ENCODE results near the gene TMTC2. TPM values are rescaled to one million over a fixed set of nuclear protein-coding genes. Genes with fewer than 3 reads are reported as not detected.
A peak's percentile ranks its signal among the peaks of the same experiment; 100 is the strongest.

The TMTC2 gene
- total RNA-seq, 1 donor from 2014 or later = 25.5 TPM

DNA sequence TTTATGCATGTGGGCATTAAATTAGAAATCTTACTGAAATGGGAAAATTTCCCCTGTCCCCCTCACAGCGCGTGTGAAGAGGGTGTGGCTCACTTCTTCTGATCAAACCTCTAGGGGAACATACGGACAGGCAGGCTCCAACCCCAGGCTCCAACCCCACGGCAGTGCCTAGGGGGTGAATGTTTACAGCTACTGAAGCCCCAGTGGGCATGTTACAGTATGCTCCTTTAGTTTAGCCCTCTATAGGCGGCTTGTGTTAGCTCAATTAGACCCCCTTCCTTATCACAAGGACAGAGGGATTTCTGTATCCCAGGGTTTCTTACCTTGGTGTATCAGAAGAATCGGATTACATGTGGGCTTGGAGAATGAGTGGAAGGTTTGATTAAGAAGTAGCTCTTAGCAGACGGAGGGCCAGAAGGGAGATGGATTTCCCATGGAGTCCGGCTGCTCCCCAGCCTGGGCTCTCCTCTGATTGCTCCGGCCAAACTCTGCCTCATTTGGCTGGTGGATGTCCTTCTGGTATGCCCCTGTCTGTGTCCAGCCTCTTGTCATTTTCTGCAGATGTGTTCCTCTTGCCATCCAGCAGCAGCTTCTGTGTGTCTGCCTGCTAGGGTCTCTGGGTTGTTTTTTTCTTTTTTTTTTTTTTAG lies 223.7 kb downstream of the TMTC2 start:
- H3K4me3 Mint-ChIP-seq = no peak overlapping the region

DNA sequence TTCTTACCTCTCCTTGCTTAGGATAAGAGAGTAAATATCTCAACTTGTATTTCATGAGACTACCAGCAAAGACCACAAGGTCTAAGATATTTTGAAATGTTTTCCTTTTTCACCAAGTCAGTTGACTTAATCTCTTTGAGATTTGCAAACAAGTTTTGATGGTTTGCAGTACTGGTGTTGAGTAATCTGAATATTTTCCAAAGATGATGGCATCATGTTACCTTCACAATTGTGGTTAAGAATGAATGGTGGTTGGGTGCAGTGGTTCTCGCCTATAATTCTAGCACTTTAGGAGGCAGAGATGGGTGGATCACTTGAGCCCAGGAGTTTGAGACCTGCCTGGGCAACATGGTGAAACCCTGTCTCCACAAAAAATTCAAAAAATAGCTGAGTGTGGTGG lies 225.7 kb downstream of the TMTC2 start:
- TF ChIP-seq, protein P1, sequence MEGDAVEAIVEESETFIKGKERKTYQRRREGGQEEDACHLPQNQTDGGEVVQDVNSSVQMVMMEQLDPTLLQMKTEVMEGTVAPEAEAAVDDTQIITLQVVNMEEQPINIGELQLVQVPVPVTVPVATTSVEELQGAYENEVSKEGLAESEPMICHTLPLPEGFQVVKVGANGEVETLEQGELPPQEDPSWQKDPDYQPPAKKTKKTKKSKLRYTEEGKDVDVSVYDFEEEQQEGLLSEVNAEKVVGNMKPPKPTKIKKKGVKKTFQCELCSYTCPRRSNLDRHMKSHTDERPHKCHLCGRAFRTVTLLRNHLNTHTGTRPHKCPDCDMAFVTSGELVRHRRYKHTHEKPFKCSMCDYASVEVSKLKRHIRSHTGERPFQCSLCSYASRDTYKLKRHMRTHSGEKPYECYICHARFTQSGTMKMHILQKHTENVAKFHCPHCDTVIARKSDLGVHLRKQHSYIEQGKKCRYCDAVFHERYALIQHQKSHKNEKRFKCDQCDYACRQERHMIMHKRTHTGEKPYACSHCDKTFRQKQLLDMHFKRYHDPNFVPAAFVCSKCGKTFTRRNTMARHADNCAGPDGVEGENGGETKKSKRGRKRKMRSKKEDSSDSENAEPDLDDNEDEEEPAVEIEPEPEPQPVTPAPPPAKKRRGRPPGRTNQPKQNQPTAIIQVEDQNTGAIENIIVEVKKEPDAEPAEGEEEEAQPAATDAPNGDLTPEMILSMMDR (IDR thresholded peaks at IDR 0.05) = no peak
- TF ChIP-seq EZH2phosphoT487 (IDR thresholded peaks at IDR 0.05) (no peak), EZH2 (IDR thresholded peaks at IDR 0.05) (no peak)
- H3K9ac ChIP-seq = no peak overlapping the region
- no peaks in the 10 kb centered on the region for H3K9me3 ChIP-seq (ENCODE audit: low read depth)
- H3K4me1 Mint-ChIP-seq = peaks cover 9% of the 10 kb centered on the region
- H2AFZ ChIP-seq (replicated peaks) = no peak overlapping the region
- H3K79me2 ChIP-seq (ENCODE audit: low read depth) = no peaks in the 10 kb centered on the region
- no peak overlapping the region for H3K4me2 ChIP-seq
- H3K4me3 ChIP-seq = no peak overlapping the region
- no peak for DNase-seq (ENCODE audit: low spot score)
- H3K27ac Mint-ChIP-seq = no peak overlapping the region
- no peaks in the 10 kb centered on the region for H3K36me3 Mint-ChIP-seq
- peaks cover 8% of the 10 kb centered on the region for H3K4me1 ChIP-seq
- no peak overlapping the region for H3K4me3 Mint-ChIP-seq
- H3K9me3 Mint-ChIP-seq = no peaks in the 10 kb centered on the region
- H3K27me3 Mint-ChIP-seq (ENCODE audit: insufficient read depth, low read depth) = no peaks in the 10 kb centered on the region
- no peak overlapping the region for H3K27ac ChIP-seq
- no peaks in the 10 kb centered on the region for H3F3A ChIP-seq (ENCODE audit: low read depth)
- H4K20me1 ChIP-seq (ENCODE audit: low read depth) = no peaks in the 10 kb centered on the region
- no peaks in the 10 kb centered on the region for H3K27me3 ChIP-seq
- no peaks in the 10 kb centered on the region for H3K36me3 ChIP-seq

More for the DNA sequence above, 223.7 kb downstream of the TMTC2 start:
- Histone ChIP-seq H2AFZ (replicated peaks) (no peak overlapping the region), H3K79me2 (ENCODE audit: low read depth) (no peaks in the 10 kb centered on the region), H3K4me3 (no peak overlapping the region), H3K9ac (no peak overlapping the region), H3K4me1 (peaks cover 8% of the 10 kb centered on the region), H3K27me3 (no peaks in the 10 kb centered on the region), H3K27ac (no peak overlapping the region), H4K20me1 (ENCODE audit: low read depth) (no peaks in the 10 kb centered on the region), H3K36me3 (no peaks in the 10 kb centered on the region), H3K9me3 (ENCODE audit: low read depth) (no peaks in the 10 kb centered on the region), H3K4me2 (peak overlapping the region; percentile 0), H3F3A (ENCODE audit: low read depth) (no peaks in the 10 kb centered on the region)
- DNase-seq (ENCODE audit: low spot score) = peak; percentile 32
- Mint-ChIP-seq H3K4me1 (peaks cover 9% of the 10 kb centered on the region), H3K9me3 (no peaks in the 10 kb centered on the region), H3K36me3 (no peaks in the 10 kb centered on the region), H3K27ac (no peak overlapping the region), H3K27me3 (ENCODE audit: insufficient read depth, low read depth) (no peaks in the 10 kb centered on the region)
- TF ChIP-seq EZH2phosphoT487 (IDR thresholded peaks at IDR 0.05) (no peak), EZH2 (IDR thresholded peaks at IDR 0.05) (no peak)
- TF ChIP-seq, protein P1 (IDR thresholded peaks at IDR 0.05) = peak; percentile 27

DNA sequence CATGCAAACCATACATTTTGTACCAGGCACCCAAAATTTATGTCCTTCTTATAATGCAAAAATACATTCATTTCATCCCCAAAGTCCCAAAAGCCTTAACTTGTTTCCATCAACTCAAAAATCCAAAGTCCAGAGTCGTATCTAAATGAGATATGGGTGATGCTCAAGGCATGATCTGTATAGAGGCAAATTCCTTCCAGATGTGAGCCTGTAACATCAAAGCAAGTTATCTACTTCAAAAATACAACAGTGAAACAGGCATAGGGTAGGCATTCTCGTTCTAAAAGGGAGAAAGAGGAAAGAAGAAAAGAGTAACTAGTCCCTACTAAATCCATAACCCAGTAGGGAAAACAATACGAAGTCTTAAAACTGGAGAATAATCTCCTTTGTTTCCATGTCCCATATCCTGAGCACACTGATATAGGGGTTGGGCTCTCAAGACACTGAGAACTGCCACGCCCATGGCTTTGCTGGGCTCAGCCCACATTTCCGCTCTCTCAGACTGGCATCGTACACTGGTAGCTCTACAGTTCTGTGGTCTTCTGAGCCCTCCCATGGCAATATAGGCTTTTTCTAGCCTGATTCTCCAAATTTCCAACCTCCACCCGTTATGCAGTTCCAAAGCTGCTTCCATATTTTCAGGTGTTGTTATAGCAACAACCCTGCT lies 232.8 kb downstream of the TMTC2 start:
- Histone ChIP-seq H3K79me2 (ENCODE audit: low read depth) (no peaks in the 10 kb centered on the region), H3F3A (ENCODE audit: low read depth) (no peaks in the 10 kb centered on the region), H3K9ac (no peak overlapping the region), H3K4me3 (no peak overlapping the region), H3K4me1 (no peaks in the 10 kb centered on the region), H3K9me3 (ENCODE audit: low read depth) (no peaks in the 10 kb centered on the region), H4K20me1 (ENCODE audit: low read depth) (no peaks in the 10 kb centered on the region), H3K27me3 (no peaks in the 10 kb centered on the region), H3K27ac (no peak overlapping the region), H2AFZ (replicated peaks) (no peak overlapping the region), H3K4me2 (no peak overlapping the region), H3K36me3 (no peaks in the 10 kb centered on the region)
- Mint-ChIP-seq H3K27me3 (ENCODE audit: insufficient read depth, low read depth) (no peaks in the 10 kb centered on the region), H3K27ac (no peak overlapping the region), H3K4me1 (peaks cover 9% of the 10 kb centered on the region), H3K36me3 (peaks cover 4% of the 10 kb centered on the region), H3K4me3 (no peak overlapping the region), H3K9me3 (peaks cover 4% of the 10 kb centered on the region)
- no peak for DNase-seq (ENCODE audit: low spot score)
- TF ChIP-seq, protein P1 (IDR thresholded peaks at IDR 0.05) = no peak
